ENCODE results near the gene KCTD13. TPM values are rescaled to one million over a fixed set of nuclear protein-coding genes. Genes with fewer than 3 reads are reported as not detected.

The KCTD13 gene
- 25.9 and 27.7 TPM in 2 replicates for total RNA-seq (2014; rRNA removed; shearing (Covaris generic))

GRCh38 chr16:29925781-29926710, at the start of gene KCTD13:
KCTD13 (minus strand) TSS chr16:29926226; CDS start chr16:29926033, 193 bp downstream.

GRCh38 chr16:29973384-29974246, 47.6 kb upstream of the KCTD13 start, which contains the start of gene TAOK2:
TAOK2 (plus strand) TSS chr16:29973868; CDS start chr16:29977773, 3,905 bp downstream.

GRCh38 chr16:29961479-29962343, 35.7 kb upstream of the KCTD13 start, which contains the start of gene TMEM219:
TMEM219 (plus strand) TSS chr16:29962079; CDS start chr16:29963144, 1,065 bp downstream.

DNA sequence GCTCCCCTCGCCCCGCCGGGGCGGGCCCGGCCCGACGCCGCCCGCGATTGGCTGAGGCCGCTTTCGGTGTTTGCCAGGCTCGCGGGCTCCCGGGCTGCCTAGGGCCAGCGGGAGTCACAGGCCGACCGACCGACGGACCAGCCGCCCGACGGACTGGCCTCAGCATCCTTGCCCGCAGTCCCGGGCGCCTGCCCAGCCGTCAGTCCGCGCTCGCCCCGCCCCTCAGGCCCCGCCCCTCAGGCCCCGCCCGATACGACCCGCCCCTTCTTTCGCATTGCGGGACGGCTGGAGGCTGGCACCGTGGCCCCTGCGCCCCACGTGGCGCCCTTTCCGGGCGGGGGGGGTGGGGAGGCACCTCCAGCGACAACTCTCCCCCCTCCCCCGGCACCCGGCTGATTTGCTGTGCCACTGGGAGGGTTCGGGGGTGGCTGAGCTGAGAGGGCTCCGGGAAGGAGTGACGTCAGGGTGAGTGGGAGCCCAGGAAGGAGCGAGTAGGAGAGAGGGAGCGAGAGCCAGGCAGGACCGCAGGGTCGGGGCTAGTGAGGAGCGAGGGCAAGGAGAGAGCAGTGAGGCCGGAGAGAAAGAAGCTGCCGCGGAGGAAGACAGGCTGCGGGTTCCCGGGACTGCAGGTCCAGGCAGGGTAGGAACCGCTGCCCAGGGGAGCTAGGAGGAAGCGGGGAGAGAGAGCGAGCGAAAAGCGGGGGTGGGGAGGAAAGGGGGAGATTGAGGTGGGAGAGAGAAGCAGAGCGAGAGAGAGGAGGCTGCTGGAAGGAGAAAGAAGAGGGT, 25.7 kb downstream of the KCTD13 start, which contains the start of gene ASPHD1:
Gene ASPHD1, plus strand, starts transcription at position 387 of the 786 bp plus-strand sequence. CDS start 484 bp downstream, outside the sequence.

GRCh38 chr16:29899516-29900101, 26.4 kb downstream of the KCTD13 start, which contains the start of gene SEZ6L2:
SEZ6L2 (minus strand) TSS chr16:29899550; CDS start chr16:29899019, 531 bp downstream.

GRCh38 chr16:29862884-29863668, 63.0 kb downstream of the KCTD13 start, which contains the start of gene CDIPT:
CDIPT (minus strand) TSS chr16:29863226; CDS start chr16:29862857, 369 bp downstream.

Other genes starting within 250 kb of the KCTD13 start
- 0.57 and 0.61 TPM in 2 replicates for gene QPRT, start 247.0 kb downstream of the KCTD13 start, total RNA-seq (2014; rRNA removed; shearing (Covaris generic))
- gene C16orf54, start 180.2 kb downstream of the KCTD13 start, total RNA-seq (2014; rRNA removed; shearing (Covaris generic)), result 0.85 and 1.3 TPM in 2 replicates
- gene ZG16, start 148.0 kb downstream of the KCTD13 start, total RNA-seq (2014; rRNA removed; shearing (Covaris generic)), result not detected in 2 replicates
- gene KIF22, start 135.5 kb downstream of the KCTD13 start, total RNA-seq (2014; rRNA removed; shearing (Covaris generic)), result 128 TPM in 2 replicates
- gene MAZ, start 119.7 kb downstream of the KCTD13 start, total RNA-seq (2014; rRNA removed; shearing (Covaris generic)), result 408 and 432 TPM in 2 replicates
- gene PRRT2, start 114.0 kb downstream of the KCTD13 start, total RNA-seq (2014; rRNA removed; shearing (Covaris generic)), result 3.4 and 4.0 TPM in 2 replicates
- 64.7 and 72.0 TPM in 2 replicates for gene PAGR1, start 110.1 kb downstream of the KCTD13 start, total RNA-seq (2014; rRNA removed; shearing (Covaris generic))
- gene MVP, start 105.8 kb downstream of the KCTD13 start, total RNA-seq (2014; rRNA removed; shearing (Covaris generic)), result 115 and 119 TPM in 2 replicates
- 74.0 and 80.9 TPM in 2 replicates for gene CDIPT, start 63.0 kb downstream of the KCTD13 start, total RNA-seq (2014; rRNA removed; shearing (Covaris generic))
- 19.9 and 22.6 TPM in 2 replicates for gene SEZ6L2, start 26.7 kb downstream of the KCTD13 start, total RNA-seq (2014; rRNA removed; shearing (Covaris generic))
- 11.5 and 13.5 TPM in 2 replicates for gene ASPHD1, start 25.7 kb downstream of the KCTD13 start, total RNA-seq (2014; rRNA removed; shearing (Covaris generic))
- gene TMEM219, start 35.9 kb upstream of the KCTD13 start, total RNA-seq (2014; rRNA removed; shearing (Covaris generic)), result 62.7 and 66.0 TPM in 2 replicates
- 33.6 and 37.5 TPM in 2 replicates for gene TAOK2, start 47.6 kb upstream of the KCTD13 start, total RNA-seq (2014; rRNA removed; shearing (Covaris generic))
- gene HIRIP3, start 69.4 kb upstream of the KCTD13 start, total RNA-seq (2014; rRNA removed; shearing (Covaris generic)), result 44.9 and 45.0 TPM in 2 replicates
- 136 and 168 TPM in 2 replicates for gene INO80E, start 70.0 kb upstream of the KCTD13 start, total RNA-seq (2014; rRNA removed; shearing (Covaris generic))
- 2.3 and 4.8 TPM in 2 replicates for gene DOC2A, start 84.8 kb upstream of the KCTD13 start, total RNA-seq (2014; rRNA removed; shearing (Covaris generic))
- not detected in 2 replicates for gene C16orf92, start 97.0 kb upstream of the KCTD13 start, total RNA-seq (2014; rRNA removed; shearing (Covaris generic))
- 0.56 and 3.3 TPM in 2 replicates for gene TLCD3B, start 105.0 kb upstream of the KCTD13 start, total RNA-seq (2014; rRNA removed; shearing (Covaris generic))
- gene ALDOA, start 139.5 kb upstream of the KCTD13 start, total RNA-seq (2014; rRNA removed; shearing (Covaris generic)), result 1,573 and 1,656 TPM in 2 replicates
- 172 and 195 TPM in 2 replicates for gene PPP4C, start 149.8 kb upstream of the KCTD13 start, total RNA-seq (2014; rRNA removed; shearing (Covaris generic))
- 0.64 and 1.6 TPM in 2 replicates for gene TBX6, start 165.7 kb upstream of the KCTD13 start, total RNA-seq (2014; rRNA removed; shearing (Covaris generic))
- 16.2 and 16.7 TPM in 2 replicates for gene YPEL3, start 170.0 kb upstream of the KCTD13 start, total RNA-seq (2014; rRNA removed; shearing (Covaris generic))
- 0.30 and 0.82 TPM in 2 replicates for gene GDPD3, start 187.3 kb upstream of the KCTD13 start, total RNA-seq (2014; rRNA removed; shearing (Covaris generic))
- 29.7 and 38.4 TPM in 2 replicates for gene MAPK3, start 197.0 kb upstream of the KCTD13 start, total RNA-seq (2014; rRNA removed; shearing (Covaris generic))